Right renal pelvis (tissue), 4 donors: Measurements from ENCODE around the gene GALNT14. TPM values are rescaled to one million over a fixed set of nuclear protein-coding genes. Genes with fewer than 3 reads are reported as not detected.

Experiments
- DNase-seq, 4 donors: peaks; one replicate each; pipeline ENCODE4 v3.0.0-alpha.2; 2013; ENCODE audit warnings: low read depth in 4 of 4, low spot score in 3 of 4, missing footprints in 1 of 4
- polyA plus RNA-seq, 4 donors: library from polyadenylated mRNA; unstranded; fragments of 120-200 nt; gene quantifications; one replicate each; pipeline ENCODE4 v1.2.1, GENCODE V29; 2013; ENCODE audit not compliant: insufficient read length in 4 of 4

Gene GALNT14
- polyA plus RNA-seq, 4 donors: 36.7 to 48.1 (median 39.7) TPM

DNA sequence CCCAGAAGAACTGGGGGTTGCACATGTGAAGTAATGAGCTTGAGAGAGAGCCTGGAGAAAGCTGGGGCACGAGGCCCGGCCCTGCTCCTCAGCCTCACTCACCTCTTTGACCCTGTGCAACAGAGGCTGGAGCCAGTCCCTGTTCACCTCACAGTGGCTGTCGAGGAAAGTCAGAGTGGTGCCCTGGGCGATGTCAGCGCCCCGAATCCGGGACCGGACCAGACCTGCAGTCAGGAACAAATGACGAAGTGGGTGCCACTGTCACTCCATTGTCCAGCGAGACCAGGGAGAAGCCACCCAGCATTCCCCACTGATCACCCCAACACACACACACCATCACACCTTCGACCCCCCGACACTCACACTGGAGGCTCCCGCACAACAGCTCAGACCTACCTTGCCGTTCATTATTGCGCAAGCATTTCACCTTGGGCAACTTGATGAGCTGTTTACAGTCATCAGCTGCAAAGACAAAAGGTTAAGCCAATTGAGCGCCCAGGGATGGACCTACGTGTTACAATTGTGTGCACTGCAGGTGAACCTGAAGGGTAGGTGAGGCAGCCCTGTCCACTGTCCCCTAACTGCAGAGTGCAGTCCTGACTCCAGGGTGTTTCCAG is 182.6 kb downstream of the GALNT14 start:
- DNase-seq: no peak

DNA sequence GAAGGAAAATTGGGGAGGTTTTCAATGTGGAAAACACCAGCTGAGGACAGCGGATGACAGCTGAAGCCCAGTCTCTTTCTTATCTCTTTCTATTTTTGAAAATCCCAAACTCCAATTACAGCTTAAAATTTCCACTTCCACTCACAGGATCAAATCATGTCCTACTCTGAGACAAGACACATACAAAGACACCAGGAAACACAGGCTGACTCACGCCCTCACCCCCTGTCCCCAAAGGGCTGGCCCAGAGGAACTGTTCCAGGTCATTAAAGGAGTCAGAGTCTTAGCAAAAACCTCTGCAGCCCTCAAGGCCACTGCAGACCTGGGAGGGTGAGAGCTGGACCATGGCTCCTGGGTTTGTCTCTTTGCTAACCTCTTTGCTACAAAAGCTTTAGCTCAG is 187.9 kb downstream of the GALNT14 start:
- no peak for DNase-seq

DNA sequence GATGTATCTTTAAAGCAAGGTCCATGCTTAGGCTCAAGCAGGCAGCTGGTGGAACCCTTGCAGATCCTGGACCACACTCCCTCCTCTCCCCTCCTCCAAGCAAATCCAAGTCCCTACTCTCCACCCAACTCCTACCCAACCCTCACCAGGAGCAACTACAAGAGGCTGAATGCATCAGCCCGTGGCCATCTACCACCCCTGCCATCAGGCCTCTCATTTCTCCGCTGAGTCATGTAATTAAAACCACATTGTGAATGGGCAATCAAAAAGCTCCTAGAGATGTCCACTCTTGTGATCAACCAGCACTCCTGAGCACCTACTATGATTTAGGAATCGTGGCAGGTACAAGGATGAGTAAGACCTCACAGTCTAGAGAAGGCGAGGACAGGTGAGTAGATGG is 188.8 kb downstream of the GALNT14 start:
- DNase-seq: no peak

DNA sequence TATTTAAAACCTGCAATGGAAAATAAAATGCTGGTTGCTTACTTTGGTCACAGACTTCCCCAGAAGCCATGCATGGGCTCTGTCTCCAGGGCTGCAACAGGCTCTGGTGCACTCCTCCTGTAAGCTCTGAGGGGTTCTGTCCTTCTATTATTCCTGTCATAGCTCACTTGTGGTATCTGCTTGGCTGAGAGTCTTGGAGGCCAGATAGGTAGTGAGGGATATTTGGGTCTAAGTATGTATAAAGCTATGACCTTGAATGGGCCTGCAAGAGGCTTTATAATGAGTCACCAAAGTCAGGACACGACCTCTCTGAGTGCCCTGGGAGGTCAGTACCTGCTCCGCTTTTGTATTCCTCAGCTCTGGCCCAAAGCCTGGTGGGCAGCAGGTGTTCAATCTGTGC is 189.4 kb downstream of the GALNT14 start:
- DNase-seq: no peak

DNA sequence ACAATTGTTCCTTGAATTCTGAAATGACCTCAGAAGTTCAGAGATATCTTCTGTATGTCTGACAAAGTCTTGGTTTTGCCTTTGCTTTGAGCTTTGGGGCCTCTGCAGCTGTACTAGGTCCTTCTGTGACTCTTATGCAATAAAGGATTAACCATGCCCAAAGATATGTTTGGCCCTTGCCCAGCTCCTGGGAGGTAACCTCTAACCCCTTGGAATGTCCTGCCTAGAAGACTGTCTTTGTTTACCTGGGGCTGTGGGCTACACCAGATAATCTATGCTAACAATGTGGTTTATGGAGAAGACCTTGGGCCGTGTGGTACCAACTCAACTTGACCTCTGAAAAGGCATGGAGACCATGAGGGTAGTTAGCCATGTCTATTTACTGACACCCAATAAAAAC is 190.1 kb downstream of the GALNT14 start:
- DNase-seq: no peak

DNA sequence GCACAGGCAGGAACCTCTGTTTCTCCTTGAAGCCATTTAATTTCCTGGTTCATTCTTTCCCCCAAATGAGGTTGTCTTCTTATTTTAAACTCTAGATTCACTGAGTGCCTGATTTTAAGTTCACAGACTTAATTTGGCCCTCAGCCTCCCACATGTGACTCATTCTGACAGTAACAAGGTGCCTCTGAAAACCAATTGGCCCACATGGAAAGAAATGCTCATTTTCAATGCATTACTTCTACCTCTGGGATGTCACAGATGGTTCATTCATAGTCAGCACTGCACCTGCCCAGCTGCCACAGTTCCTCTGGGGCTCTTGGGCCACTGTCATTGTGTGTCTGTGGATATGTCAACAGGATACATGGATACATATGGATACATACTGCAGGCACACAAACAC is 190.6 kb downstream of the GALNT14 start:
- DNase-seq: no peak

DNA sequence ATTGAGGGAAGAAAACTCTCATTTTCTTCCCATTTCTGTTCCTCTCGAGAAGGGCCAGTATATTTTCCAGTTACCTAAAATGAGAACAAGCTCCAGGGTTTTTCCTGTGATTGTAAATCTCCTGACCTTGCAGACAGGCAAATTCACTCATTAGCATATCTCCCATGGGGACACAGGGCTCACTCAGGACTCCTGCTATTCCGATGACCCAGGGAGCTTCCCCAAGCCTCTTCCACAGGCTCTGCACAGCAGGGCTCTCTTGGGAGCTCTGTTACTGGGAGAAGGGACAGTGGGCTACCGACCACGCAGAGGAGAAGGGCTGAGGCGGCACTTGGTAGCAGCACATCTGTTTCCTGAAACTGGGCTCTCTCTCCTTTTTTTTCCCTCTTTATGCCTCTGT is 195.8 kb downstream of the GALNT14 start:
- no peak for DNase-seq

DNA sequence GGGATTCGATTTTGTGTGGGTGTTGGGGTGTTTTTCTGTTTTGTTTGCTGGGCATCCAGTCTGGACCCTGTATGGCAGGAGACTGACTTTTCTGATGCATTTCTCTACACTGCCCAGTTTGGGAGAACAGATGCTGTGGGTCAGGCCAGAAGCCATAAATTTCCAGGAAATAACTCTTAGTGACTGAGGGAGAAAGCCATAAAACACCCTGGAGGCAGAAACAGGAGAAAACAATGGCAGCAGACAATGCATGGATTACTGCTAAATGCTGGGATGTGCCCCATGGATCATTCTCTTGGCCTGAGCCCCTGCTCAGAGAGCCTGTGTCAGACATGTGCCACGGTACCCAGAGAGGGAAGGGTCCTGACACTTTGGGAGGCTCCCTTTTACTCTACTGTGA is 197.4 kb downstream of the GALNT14 start:
- DNase-seq: peak in 2 of 4 donors; percentile 14 to 22

DNA sequence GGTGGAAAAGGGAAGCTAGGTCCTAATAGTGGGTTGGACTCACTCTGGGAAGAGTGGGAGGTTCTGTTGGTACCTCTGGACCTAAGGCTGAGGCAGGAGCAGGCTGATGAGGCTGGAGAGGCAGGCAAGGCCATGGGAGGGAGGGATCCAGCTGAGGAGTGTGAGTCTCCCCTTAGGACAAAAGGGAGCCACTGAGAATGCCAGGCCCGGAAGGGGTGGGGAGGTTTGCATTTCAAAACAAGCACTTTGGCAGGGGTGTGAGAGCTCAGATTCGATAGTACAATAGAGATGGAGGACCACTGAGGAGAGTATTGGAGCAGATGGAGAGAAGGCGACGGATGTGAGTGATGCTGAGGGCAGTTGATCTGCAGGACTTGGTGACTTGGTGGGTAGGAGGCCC is 198.9 kb downstream of the GALNT14 start:
- no peak for DNase-seq

DNA sequence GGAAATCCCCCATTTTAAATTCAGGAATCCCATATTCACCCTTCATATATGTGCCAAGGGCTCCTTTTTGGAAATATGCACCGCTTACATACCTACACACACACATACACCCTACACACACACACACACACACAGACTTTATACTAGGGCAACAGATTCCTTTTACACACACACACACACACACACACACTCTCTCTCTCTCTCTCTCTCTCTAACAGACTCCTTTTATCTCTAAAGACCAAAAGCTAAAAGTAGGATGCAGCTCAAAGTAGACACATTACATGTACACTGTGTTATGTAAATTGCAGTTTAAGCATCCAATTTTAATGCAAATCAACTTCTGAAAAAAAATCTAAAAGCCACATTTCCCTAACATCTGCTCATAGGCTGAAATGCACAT is 200.0 kb downstream of the GALNT14 start:
- no peak for DNase-seq

DNA sequence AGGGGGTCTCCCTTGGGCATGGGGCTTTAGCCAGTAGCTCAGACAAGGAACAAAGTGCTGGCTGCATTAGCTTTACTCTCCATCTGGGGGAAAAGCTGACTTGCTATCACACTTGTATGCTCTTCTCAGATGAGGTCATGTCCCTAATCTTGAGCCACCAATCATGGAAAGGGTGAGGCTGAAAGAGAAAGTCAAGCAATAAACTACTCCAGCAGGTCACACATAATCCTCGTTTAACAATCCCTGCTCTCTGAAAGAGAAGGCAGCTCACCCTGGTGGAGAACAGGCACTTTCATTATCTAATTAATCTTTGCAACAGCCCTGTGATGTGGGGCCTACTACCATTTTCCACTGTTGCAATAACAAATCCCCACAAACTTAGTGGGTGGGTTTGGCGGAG is 201.3 kb downstream of the GALNT14 start:
- DNase-seq: no peak

DNA sequence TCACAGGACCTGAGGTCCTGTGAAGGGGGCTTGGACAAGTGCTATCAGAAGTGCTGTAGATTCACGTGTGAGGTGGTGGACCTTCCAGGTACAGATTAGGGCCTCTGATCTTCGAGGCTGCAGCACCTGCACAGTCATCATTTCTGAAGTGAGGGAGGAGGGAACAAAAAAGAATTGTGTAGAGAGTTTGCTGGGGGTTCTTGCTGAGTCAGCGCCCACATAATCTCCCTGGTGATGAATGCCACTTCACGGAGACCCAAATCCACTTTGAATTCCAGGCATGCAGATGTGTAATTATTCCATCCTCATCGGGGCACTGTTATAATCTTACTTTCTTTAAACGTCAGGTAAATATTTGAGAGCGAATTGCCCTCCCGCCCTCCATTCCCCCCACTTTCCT is 202.4 kb downstream of the GALNT14 start:
- DNase-seq: no peak

DNA sequence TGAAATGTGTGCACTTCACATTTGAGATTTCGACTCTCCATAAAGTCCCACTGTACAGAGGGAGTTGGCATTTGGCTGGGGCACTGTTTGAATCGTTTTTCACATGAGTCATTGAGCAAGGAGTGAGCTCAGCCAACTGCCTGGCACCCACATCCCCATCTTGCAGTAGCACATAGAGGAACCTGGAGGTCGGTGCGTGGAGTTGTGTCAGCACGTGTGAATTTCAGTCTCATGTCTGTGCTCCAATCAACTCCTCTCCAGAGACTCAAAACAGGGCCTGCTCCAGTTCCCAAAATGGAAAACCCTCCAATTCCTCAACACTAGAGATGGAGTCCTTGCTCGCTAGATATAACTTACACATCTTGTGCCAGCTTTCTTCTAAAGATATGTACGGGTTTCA is 204.2 kb downstream of the GALNT14 start:
- DNase-seq: no peak

DNA sequence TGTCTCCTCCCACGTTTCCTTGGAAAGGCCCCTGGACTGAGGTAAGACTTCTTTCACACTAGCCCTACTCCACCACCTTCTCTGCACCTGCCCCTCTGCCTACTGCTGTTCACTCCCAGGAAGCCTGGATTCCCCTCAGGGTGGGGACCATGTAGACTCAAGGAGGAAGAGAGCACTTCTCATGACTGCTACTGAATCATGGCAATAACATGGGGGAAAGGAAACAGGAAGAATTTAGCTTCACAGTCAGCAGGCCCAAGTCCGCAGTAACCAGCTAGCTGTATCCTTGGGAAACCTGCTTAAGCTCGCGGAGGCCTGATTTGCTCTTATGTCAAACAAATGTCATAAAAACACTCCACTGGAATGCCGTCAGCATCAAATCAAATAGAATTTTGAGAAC is 204.7 kb downstream of the GALNT14 start:
- no peak for DNase-seq

DNA sequence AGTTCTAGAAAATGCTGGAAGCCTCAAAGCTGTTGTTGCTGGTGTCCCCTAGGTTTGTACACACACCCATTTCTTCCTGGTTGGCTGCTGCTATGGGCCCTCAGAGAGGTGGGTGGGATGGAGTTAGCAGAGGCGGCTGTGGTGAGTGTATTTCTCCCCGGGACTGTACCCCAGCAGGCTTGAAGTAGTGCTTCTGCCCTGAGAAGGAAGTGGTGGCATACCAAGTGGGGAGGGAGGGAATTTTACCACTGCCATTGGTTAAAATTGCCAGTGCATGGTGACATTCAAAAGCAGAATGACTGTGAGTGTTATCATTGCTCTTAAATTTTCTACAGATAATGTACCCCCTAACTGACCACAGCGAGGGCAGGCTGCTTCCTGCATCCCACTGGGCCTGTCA is 205.4 kb downstream of the GALNT14 start:
- no peak for DNase-seq

DNA sequence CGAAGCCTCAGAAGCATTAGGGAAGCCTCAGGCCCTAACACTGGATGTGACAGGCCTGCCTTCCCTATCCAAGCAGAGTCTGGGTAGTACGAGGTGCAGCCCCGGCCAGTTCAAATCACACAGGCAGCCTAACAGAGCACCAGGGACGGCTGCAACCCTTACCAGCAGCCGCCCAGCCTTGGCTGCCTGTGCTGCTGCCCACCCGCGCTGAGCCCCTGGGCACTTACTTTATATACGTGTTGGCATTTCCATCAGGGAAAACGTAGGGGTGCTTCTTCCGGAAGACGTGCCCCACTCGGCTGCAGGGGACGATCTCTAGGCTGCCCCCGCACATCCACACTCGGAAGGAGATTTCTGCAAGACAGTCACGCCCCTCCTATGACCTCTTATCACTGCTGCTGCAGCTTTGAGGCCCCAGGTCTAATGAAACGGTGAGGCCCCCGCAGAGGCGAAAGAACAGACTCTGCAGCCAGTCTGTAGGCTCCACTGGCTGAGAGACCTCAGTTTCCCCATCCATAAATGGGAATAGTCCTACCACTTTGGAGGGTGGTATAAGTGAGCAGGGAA is 206.3 kb downstream of the GALNT14 start:
- no peak for DNase-seq

DNA sequence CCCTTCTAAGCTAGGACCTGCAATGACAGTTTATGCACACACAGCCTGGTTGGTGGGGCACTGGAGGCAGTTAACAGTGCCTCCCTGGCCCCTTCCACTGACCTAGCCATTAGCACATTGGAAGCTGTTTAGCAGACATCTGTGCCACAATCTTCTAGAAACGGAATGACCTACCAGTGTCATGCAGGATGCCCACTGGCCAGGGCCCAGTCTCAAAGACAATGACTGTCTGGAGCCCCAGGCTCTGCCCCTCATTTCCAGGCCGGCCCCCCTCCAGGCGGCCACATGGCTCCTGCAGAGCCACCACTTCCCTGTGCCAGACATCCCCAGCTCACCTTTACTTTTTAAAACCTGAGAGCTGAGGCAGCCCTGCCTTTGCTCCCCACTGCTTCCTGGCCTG is 207.5 kb downstream of the GALNT14 start:
- no peak for DNase-seq

DNA sequence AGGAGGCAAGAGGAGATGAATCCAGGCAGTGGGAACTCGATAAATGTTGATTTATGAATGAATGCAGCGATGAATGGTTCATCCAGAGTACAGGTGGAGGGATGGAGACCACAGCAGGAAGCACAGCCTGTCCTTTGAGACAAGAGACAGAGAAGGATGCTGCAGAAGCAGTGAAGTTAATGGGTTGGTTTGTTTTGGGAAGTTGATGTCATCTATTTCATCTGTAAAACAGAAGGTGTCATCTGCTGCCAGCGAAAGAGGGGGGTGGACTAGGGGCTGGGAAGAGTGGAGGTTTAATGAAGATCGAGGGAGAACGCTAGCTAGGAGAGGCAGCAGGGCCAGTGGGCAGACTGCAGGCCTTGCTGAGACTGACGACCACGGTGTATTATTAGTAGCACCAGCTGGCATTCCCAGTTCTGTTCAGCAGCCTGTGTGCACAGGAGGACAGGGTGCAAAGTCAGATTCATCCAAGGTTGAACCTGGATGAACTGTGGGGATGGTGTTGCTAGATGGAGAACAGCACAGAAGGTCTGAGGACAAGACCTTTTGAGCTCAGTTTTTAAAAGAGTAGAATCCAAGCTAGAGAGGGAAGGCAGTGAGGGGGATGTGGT is 210.7 kb downstream of the GALNT14 start:
- no peak for DNase-seq

DNA sequence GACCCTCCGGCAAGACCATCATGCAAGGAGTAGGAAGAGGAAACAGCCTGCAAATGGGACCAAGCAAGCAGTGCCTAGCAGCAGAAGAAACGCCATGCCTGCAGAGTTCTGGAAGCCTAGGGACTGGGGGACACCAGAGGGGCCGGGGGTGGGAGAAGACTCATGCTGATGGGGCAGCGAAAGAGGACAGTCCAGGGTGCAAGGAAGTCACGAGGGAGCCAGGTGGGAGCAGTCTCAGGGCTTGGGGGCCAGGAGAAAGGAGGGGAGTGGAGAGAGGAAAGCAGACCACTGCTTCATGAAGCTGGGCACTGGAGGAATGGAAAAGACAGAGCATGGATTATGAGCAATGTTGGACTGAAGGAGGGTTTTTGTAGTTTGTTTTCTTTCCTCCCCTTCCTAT is 211.6 kb downstream of the GALNT14 start:
- DNase-seq: no peak

DNA sequence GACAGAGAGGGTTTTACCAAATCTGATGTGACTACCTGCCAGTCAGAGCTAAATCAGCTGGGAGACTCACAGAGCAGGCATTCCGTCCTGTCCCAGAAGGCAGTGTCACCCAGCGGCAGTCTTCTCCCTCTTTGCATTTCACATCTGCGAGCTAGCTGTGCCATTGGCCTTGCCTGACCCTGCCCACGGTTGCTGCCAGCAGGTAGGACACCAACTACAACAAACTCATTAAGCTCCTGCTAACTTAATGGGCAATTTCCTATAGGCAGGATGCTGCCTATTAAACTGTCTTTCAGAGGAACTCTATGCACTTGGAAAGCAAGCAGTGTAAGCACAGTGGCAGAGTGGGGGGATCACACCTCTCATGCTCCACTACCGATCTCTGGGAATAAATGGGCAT is 214.6 kb downstream of the GALNT14 start:
- no peak for DNase-seq

DNA sequence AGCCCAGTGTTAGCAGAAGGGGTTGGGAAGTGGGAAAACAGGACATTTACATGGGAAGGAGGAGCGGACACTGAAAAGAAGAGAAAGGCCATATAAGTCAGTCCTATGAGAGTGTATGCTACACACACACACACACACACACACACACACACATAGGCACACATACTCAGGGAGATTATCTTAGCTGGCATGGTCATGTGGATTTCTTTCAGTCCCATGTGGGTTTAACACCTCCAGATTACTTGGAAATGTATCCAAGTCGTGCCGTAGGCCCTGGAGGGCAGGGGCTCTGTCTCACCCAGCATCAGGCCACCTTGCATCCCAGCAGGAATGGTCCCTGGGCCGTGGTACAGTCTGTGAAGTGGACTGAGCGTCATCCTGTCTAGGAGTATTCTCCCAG is 217.7 kb downstream of the GALNT14 start:
- DNase-seq: no peak

DNA sequence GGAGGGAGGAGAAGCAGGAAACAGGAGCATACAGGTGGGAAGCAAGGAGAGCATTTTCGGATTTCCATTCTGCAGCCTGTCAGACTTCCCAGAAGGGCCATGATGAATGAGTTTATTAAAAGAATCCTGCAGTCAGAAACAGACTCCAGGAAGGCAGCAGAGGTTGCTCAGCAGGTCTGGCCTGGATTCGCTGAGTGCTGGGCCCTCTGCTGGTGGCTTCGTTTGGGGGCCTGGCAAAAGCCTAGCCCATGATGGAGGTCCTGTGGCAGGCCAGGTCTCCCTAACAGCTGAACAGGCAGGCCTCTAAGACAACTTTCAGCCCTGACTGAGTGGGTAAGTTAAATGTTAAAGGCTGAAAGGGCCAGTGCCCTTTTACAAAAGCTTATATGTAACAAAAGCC is 222.8 kb downstream of the GALNT14 start:
- DNase-seq: peak; percentile 14 to 31 (median 22)

DNA sequence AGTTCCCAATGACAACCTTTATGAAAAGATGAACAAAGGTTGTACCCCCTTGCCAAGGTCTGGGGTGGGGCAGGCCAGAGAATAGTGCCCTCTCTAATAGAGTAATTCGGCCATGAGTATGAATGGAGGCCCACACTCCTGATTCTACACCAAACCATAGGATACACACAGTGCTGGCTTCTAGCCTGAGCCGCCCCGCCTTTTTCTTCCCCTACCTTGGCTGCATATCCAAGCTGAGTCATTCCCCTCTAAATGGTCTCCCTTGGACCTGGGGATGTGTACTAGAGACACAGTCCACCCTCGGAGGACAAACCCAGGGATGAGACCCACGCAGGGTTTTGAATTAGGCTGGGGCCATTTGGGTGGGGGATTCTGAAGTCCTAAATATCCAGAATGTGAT is 223.8 kb downstream of the GALNT14 start:
- DNase-seq: no peak
